H9 (cell line): ENCODE results near the gene MFSD6. TPM values are rescaled to one million over a fixed set of nuclear protein-coding genes. Genes with fewer than 3 reads are reported as not detected.

Experiments used
- DNase-seq: peaks from one replicate; pipeline ENCODE4 v3.0.0-alpha.2; 2017
- H2AFZ ChIP-seq: one replicate; pipeline ENCODE4 v1.6.1; 2013; ENCODE audit warnings: mild to moderate bottlenecking, low read length, control low read depth, moderate library complexity
- H2AK5ac ChIP-seq: 2 replicates; pipeline ENCODE4 v1.6.1; 2013; ENCODE audit warnings: low read length, control low read depth, mixed read lengths; ENCODE audit not compliant: insufficient read length
- H2BK120ac ChIP-seq: one replicate; pipeline ENCODE4 v1.6.1; 2013; ENCODE audit warnings: low read depth, mild to moderate bottlenecking, low read length, control low read depth, inconsistent platforms; ENCODE audit not compliant: poor library complexity, severe bottlenecking
- H2BK12ac ChIP-seq: 2 replicates; pipeline ENCODE4 v1.6.1; 2013; ENCODE audit warnings: low read length, control low read depth, mixed read lengths, low read depth; ENCODE audit not compliant: insufficient read length
- H2BK15ac ChIP-seq: 2 replicates; pipeline ENCODE4 v1.6.1; 2013; ENCODE audit warnings: low read depth, low read length, control low read depth
- H2BK20ac ChIP-seq: one replicate; pipeline ENCODE4 v1.6.1; 2013; ENCODE audit warnings: low read depth, mild to moderate bottlenecking, low read length, control low read depth, inconsistent platforms; ENCODE audit not compliant: poor library complexity, severe bottlenecking
- H2BK5ac ChIP-seq: 2 replicates; pipeline ENCODE4 v1.6.1; 2013; ENCODE audit warnings: low read length, control low read depth, mixed read lengths; ENCODE audit not compliant: insufficient read length
- H3K14ac ChIP-seq: 2 replicates; pipeline ENCODE4 v1.6.1; 2013; ENCODE audit warnings: low read length, control low read depth; ENCODE audit not compliant: insufficient read depth
- H3K18ac ChIP-seq: 2 replicates; pipeline ENCODE4 v1.6.1; 2013; ENCODE audit warnings: low read depth, mild to moderate bottlenecking, mixed read lengths, low read length, control low read depth; ENCODE audit not compliant: insufficient read length
- H3K23ac ChIP-seq: 2 replicates; pipeline ENCODE4 v1.6.1; 2013; ENCODE audit warnings: low read length, control low read depth, mixed read lengths, low read depth; ENCODE audit not compliant: insufficient read length
- H3K23me2 ChIP-seq: 2 replicates; pipeline ENCODE4 v1.6.1; 2013; ENCODE audit warnings: low read depth, mild to moderate bottlenecking, mixed read lengths, low read length, control low read depth; ENCODE audit not compliant: insufficient read length, poor library complexity, severe bottlenecking
- H3K27ac ChIP-seq: 2 replicates; pipeline ENCODE4 v1.5.1; 2013; ENCODE audit warnings: low read length, control low read depth, mixed read lengths, low read depth; ENCODE audit not compliant: insufficient read length
- H3K27me3 ChIP-seq: 2 replicates; pipeline ENCODE4 v1.6.1; 2013; ENCODE audit warnings: low read length, control low read depth, inconsistent platforms; ENCODE audit not compliant: insufficient read depth
- H3K4ac ChIP-seq: 2 replicates; pipeline ENCODE4 v1.6.1; 2013; ENCODE audit warnings: low read depth, mild to moderate bottlenecking, control low read depth, inconsistent platforms, low read length, moderate library complexity
- H3K4me1 ChIP-seq: 2 replicates; pipeline ENCODE4 v1.6.1; 2013; ENCODE audit warnings: low read length, control low read depth, inconsistent platforms; ENCODE audit not compliant: insufficient read depth
- H3K4me2 ChIP-seq: 2 replicates; pipeline ENCODE4 v1.6.1; 2013; ENCODE audit warnings: low read length, control low read depth, mixed read lengths; ENCODE audit not compliant: insufficient read length, insufficient read depth
- H3K56ac ChIP-seq: 2 replicates; pipeline ENCODE4 v1.6.1; 2013; ENCODE audit warnings: low read depth, mild to moderate bottlenecking, mixed read lengths, low read length, control low read depth; ENCODE audit not compliant: insufficient read length
- H3K79me1 ChIP-seq: 2 replicates; pipeline ENCODE4 v1.6.1; 2013; ENCODE audit warnings: low read depth, mild to moderate bottlenecking, moderate library complexity, low read length, control low read depth, inconsistent platforms; ENCODE audit not compliant: insufficient read depth, poor library complexity, severe bottlenecking
- H3K79me2 ChIP-seq: 2 replicates; pipeline ENCODE4 v1.6.1; 2013; ENCODE audit warnings: low read length, control low read depth, inconsistent platforms; ENCODE audit not compliant: insufficient read depth
- H3K9ac ChIP-seq: 2 replicates; pipeline ENCODE4 v1.6.1; 2013; ENCODE audit warnings: low read length, control low read depth, mixed read lengths; ENCODE audit not compliant: insufficient read length; ENCODE audit errors: extremely low read depth
- H3K9me3 ChIP-seq: one replicate; pipeline ENCODE4 v1.6.1; 2013; ENCODE audit warnings: low read depth, low read length, inconsistent platforms; ENCODE audit not compliant: control insufficient read depth
- H3T11ph ChIP-seq: one replicate; pipeline ENCODE4 v1.6.1; 2013; ENCODE audit warnings: mild to moderate bottlenecking, low read length, control low read depth, inconsistent platforms
- H4K20me1 ChIP-seq: one replicate; pipeline ENCODE4 v1.6.1; 2013; ENCODE audit not compliant: control insufficient read depth, insufficient read length, insufficient read depth
- H4K5ac ChIP-seq: 2 replicates; pipeline ENCODE4 v1.6.1; 2013; ENCODE audit warnings: low read depth, mild to moderate bottlenecking, mixed read lengths, low read length, control low read depth; ENCODE audit not compliant: insufficient read length
- H4K8ac ChIP-seq: replicated peaks from 2 replicates; pipeline ENCODE4 v1.6.1; 2013; ENCODE audit warnings: low read length, control low read depth, mixed read lengths, low read depth; ENCODE audit not compliant: insufficient read length
- H4K91ac ChIP-seq: 2 replicates; pipeline ENCODE4 v1.6.1; 2013; ENCODE audit warnings: low read depth, mild to moderate bottlenecking, moderate library complexity, mixed read lengths, low read length, control low read depth; ENCODE audit not compliant: insufficient read length
- H3K27ac Mint-ChIP-seq, 3 experiments: 2 replicates in 2 of 3; 3 replicates in 1 of 3; pipeline ENCODE4 v1.8.0; 2020 to 2021; ENCODE audit warnings: mixed read lengths in 3 of 3, mild to moderate bottlenecking in 1 of 3, moderate library complexity in 1 of 3
- H3K27me3 Mint-ChIP-seq: 2 replicates; pipeline ENCODE4 v1.8.0; 2021; ENCODE audit warnings: low read depth, mild to moderate bottlenecking, moderate library complexity, mixed read lengths
- H3K36me3 Mint-ChIP-seq, 3 experiments: 2 replicates in 2 of 3; 3 replicates in 1 of 3; pipeline ENCODE4 v1.8.0; 2020 to 2021; ENCODE audit warnings: low read depth in 3 of 3, mixed read lengths in 3 of 3; ENCODE audit not compliant: insufficient read depth in 1 of 3
- H3K4me1 Mint-ChIP-seq, 2 experiments: 2 replicates each; pipeline ENCODE4 v1.8.0; 2020; ENCODE audit warnings: mixed read lengths in 2 of 2
- H3K4me3 Mint-ChIP-seq, 2 experiments: 2 replicates in 1 of 2; 3 replicates in 1 of 2; pipeline ENCODE4 v1.8.0; 2020 to 2021; ENCODE audit warnings: mild to moderate bottlenecking in 2 of 2, mixed read lengths in 2 of 2, moderate library complexity in 1 of 2
- H3K9me3 Mint-ChIP-seq, 2 experiments: 2 replicates in 1 of 2; 3 replicates in 1 of 2; pipeline ENCODE4 v1.8.0; 2020; ENCODE audit warnings: mild to moderate bottlenecking in 2 of 2, mixed read lengths in 2 of 2, moderate library complexity in 1 of 2
- CTCF ChIP-seq: fragments of 200-600 bp; sonication (generic); conservative IDR thresholded peaks from 3 replicates; pipeline ENCODE4 v1.8.0; 2021; ENCODE audit warnings: antibody characterized with exemption, mild to moderate bottlenecking
- WGBS: extraction: QIAGEN DNeasy Blood & Tissue Kit; methylation state at CpG from one replicate; pipeline ENCODE4 v1.1.7; 2013; ENCODE audit warnings: missing lambda C conversion rate, low lambda C conversion rate, mixed read lengths; ENCODE audit not compliant: insufficient read length; ENCODE audit errors: extremely low coverage; 5-methylcytosine and 5-hydroxymethylcytosine counted together
- total RNA-seq: library from RNA; stranded (reverse); gene quantifications from 2 replicates; pipeline ENCODE4 v1.2.1, GENCODE V29; 2021

The MFSD6 gene
- total RNA-seq, 1 experiment from 2014 or later: 4.0 TPM

- no peak for TF ChIP-seq CTCF
- no peak overlapping the region for H3K9ac ChIP-seq
- H2BK15ac ChIP-seq: no peak overlapping the region
- peaks cover 6% of the 10 kb centered on the region; the same call in 1 of the 2 replicates for H3K4me1 ChIP-seq
- no peaks in the 10 kb centered on the region for H3K79me2 ChIP-seq
- no peaks in the 10 kb centered on the region for H3K36me3 Mint-ChIP-seq
- peak overlapping the region in 1 of 2 experiments; percentile 7; a peak in 2 of 5 replicates for H3K4me3 Mint-ChIP-seq
- H3K56ac ChIP-seq: no peak overlapping the region
- no peak overlapping the region for H2BK120ac ChIP-seq
- H4K20me1 ChIP-seq: no peaks in the 10 kb centered on the region
- no peak for DNase-seq
- H2AFZ ChIP-seq: no peak overlapping the region
- no peaks in the 10 kb centered on the region for H3K23me2 ChIP-seq
- H3K14ac ChIP-seq: no peak overlapping the region
- no peak overlapping the region for H2BK5ac ChIP-seq
- no peak overlapping the region for H3K27ac Mint-ChIP-seq
- no peak overlapping the region for H2AK5ac ChIP-seq
- no peaks in the 10 kb centered on the region for H3K9me3 Mint-ChIP-seq
- peaks cover 20% of the 10 kb centered on the region for H3K27me3 Mint-ChIP-seq
- H3K4ac ChIP-seq: no peak overlapping the region
- no peak overlapping the region for H3K18ac ChIP-seq
- no CpG with 5 or more reads among the region's 3 CpGs for WGBS
- H2BK20ac ChIP-seq: no peak overlapping the region
- no peak overlapping the region for H3K4me2 ChIP-seq
- no peaks in the 10 kb centered on the region for H3K9me3 ChIP-seq
- H3K23ac ChIP-seq: no peak overlapping the region
- no peak overlapping the region for H4K91ac ChIP-seq
- H4K5ac ChIP-seq: no peak overlapping the region
- H3K27ac ChIP-seq: no peak overlapping the region
- H3T11ph ChIP-seq: no peak overlapping the region
- H3K4me1 Mint-ChIP-seq: peaks cover 20 to 21% of the 10 kb centered on the region in 2 experiments
- H4K8ac ChIP-seq: no peak overlapping the region
- H3K27me3 ChIP-seq: no peaks in the 10 kb centered on the region; the same call in 1 of the 2 replicates
- H3K79me1 ChIP-seq: no peaks in the 10 kb centered on the region
- no peak overlapping the region for H2BK12ac ChIP-seq
Measured at GRCh38 chr2:190412966-190413365, 4.8 kb downstream of the MFSD6 start.
